ENCODE measurements around the gene CABCOCO1.
A peak's percentile ranks its signal among the peaks of the same experiment; 100 is the strongest.

The CABCOCO1 gene, protein sequence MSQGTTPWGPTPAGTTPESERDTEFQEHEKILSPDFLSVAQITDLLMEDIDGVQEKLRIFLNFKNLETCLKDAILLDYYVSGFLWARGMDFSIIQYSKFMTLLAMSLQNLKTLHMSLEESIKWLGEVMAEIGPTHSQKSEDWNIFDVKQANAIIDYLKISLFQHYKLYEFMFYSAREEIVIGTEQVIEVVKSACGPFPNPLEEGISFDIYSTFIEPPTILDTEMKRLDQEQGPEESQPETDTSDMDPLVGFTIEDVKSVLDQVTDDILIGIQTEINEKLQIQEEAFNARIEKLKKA

DNA sequence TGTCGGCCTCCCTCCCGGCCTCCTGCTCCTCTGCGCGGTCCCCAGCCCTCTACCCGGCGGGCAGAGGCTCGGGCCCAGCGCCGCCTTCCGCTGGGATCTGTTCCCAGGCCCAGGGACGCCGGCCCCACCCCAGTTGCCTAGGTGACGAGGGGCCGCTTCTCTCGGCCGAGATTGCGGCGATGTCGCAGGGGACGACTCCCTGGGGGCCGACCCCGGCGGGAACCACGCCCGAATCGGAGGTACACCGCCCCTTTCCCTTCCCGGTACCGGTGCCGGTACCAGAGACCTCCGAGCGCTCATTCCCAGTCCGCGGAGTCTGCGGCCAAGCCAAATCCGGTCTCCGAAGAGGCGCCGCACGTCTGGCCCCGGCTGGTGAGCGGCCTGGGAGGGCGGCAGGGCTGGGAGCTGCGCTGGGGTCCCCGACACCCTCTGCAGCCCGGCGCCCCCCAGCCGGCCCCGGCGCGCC is at the start of gene CABCOCO1:
Gene CABCOCO1 (plus strand): TSS at position 136 of the 466 bp plus-strand sequence. CDS start 44 bp downstream, at position 180.
- peak; percentile 29 for DNase-seq

DNA sequence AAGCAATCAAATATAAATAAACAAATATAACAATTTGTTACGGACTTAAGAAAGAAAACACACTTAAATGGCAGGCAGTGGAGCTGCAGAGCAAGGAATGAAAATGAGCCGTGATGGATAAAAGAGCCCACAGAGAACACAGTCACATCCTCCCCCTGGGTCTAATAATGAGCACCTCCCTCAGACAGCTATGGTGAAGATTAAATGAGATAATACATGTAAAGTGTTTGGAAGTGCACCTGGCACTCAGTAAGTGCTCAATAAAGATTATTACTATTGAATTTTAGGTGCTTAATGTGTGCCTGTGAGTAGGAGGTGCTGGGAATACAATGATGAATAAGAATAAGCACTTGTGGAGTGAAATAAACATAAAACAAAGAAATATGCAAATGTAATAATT is 49.1 kb upstream of the CABCOCO1 start:
- no peak for DNase-seq

DNA sequence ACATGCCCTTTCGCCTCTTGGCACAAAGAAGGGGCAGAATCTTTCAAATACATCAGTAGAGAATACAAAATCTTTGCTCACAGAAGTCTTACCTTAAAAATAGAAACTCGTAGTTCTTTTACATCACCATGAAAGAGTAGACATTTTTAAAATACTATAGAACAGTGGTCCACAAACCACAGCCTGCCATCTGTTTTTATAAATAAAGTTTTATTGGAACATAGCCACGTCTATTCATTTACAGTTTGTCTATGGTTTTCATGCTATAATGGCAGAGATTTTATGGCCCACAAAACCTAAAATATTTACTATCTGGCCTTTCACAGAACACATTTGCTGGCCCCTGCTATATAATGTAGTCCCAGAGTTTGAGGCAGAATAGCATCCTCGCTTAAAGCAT is 46.1 kb upstream of the CABCOCO1 start:
- DNase-seq = no peak

GRCh38 chr10:61617180-61617579 is 45.5 kb upstream of the CABCOCO1 start:
- DNase-seq = no peak

- no peak for DNase-seq
These were observed 45.1 kb upstream of the CABCOCO1 start for GRCh38 chr10:61617586-61617985.

GRCh38 chr10:61618388-61618961 is 44.3 kb upstream of the CABCOCO1 start:
- no peak for DNase-seq

- no peak for DNase-seq
These were observed 42.2 kb upstream of the CABCOCO1 start for GRCh38 chr10:61620506-61620905.

DNA sequence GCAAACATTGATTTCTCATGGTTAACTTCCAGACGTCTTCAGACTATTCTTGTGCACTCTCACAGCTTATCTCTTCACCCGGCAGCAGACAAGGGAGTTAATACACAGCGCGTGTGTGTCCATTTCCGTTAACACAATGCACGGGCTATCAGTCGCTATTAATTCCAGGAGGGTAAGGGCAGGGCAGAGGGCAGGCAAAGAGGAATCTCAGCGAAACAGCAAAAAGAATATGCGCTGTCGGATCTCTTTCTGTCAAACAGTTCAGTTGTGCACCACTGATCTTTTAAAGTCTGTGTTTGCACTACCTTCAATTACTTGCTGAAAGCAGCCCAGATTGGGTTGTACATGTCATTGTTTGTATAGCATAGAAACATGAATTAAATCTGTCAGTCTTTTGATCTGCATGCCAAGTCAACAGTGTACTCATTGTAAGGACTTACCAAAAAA is 41.1 kb upstream of the CABCOCO1 start:
- DNase-seq = peak; percentile 75

DNA sequence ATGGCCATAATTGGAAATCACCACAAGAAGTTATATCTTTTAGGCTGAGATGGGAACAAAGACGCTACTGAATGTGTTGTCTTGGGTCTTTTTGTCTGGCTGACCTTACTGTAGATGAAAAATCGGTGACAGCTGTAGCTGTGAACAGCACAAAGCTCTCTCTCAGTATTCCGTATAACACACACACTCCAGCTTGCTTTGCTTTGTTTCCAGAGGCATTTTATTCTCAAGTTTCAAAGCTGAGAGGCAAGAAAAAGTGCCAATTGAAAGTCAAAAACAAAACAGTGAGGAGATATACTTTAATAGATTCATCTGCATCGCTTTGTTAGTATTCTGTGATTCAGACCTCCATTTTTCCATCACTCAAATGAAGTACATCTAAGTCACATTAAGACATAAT is 39.6 kb upstream of the CABCOCO1 start:
- peak; percentile 6 for DNase-seq

- DNase-seq = no peak
These were observed 36.5 kb upstream of the CABCOCO1 start for GRCh38 chr10:61626209-61626608.

DNA sequence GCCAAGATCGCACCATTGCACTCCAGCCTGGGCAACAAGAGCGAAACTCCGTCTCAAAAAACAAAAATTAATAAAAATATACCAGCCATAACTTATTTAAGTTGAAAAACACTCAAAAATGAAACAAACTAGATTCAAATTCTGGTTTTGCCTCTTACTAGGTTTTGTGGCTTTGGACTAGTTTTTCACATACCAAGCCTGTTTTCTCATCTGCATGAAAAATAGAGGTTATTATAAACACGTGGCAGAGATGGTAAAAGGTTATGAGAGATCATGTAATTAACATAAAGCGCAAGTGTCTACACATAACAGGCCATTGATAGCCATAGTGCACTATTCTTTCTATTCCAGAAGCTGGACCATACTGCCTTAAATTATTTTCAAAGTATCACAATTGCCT is 35.5 kb upstream of the CABCOCO1 start:
- no peak for DNase-seq

- DNase-seq = no peak
These were observed 34.4 kb upstream of the CABCOCO1 start for GRCh38 chr10:61628151-61628874.

DNA sequence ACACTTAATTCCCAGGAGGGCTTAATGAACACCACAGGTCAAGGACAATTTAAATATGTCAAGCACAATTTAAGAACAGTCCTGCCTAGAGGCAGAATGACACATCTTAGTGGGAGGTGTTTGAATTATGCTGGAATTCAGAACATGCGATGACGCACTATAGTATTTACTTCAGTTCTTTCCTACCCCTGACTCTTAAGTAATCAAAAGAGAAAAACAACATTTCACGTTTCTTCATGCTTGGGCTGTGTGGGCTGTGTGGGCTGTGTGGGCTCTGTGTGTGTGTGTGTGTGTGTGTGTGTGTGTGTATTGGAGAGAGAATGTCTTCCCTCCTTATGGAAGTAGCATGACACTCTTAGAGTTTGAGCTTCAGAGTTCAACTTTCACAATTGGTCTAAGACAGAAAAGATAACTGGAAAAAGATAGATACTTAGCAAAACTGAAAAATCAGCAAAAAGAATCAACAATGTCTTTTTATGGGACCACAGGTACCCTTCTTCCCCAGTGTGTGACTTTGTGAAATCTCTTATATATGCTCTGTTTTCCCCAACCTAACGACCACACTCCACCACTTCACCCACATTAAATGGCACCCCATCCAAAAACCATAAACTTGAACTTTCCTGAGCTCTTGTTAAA is 33.7 kb upstream of the CABCOCO1 start:
- DNase-seq = no peak

DNA sequence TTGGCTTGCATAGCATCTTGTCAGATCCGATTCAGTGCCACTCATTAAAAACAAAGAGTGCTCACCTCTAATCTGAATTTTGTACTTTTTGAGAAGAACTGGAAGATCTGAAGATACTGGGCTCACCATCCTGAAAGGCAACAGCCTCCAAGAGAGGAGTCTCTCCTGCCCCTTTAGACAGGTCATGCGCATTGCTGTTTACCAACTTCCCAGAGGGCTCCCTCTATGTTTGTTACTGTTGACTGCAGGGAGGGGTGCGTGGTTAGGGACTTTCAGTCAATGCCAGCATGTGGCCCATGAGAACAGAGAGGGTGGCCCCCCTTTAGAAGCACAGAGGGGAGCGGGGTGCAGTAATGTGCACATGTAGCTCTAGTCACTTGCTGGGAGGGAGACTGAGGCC is 33.2 kb upstream of the CABCOCO1 start:
- DNase-seq = no peak

DNA sequence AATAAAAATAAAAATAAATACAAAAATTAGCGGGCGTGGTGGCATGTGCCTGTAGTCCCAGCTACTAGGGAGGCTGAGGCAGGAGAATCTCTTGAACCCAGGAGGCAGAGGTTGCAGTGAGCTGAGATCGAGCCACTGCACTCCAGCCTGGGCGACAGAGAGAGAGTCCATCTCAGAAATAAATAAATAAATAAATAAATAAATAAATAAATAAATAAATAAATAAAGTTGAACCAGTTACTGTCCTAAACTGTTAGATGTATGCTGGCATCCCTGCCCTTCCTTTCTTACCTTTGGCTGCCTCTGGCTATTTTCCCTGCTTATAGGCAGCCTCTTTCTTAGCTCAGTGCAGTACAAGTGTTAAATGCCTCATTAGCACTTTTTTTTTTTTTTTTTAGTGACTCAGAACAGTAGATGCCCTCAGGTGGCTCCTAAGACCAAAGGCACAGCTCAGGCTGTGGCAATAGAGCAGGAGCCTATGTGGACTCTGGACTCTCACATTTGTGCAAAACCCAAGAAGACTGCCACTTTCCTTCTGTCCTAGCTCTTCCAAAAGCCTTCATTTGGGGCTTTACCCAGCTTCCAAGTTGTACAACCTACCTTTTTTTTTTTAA is 30.6 kb upstream of the CABCOCO1 start:
- no peak for DNase-seq

- no peak for DNase-seq
These were observed 29.1 kb upstream of the CABCOCO1 start for GRCh38 chr10:61633665-61634064.

DNA sequence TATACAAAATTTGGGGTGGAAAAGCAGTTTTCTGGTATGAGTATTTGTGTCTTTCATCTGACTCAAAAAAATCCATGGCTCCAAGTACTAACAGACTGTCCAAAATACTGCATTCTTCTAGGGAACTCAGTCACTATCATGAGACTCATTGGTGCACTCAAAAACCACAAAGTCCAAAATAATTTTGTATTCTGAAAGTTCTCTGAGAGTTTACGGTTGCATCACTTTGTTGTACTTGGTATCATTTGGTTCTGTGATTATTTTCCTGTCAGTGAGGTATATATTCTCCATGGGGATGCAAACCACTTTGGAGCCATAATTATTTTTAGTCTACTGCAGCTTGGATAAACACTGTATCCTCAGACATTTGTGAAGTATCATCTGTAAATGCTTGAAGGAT is 28.0 kb upstream of the CABCOCO1 start:
- no peak for DNase-seq

GRCh38 chr10:61635471-61635870 is 27.3 kb upstream of the CABCOCO1 start:
- DNase-seq = no peak

GRCh38 chr10:61635932-61636331 is 26.8 kb upstream of the CABCOCO1 start:
- DNase-seq = no peak

DNA sequence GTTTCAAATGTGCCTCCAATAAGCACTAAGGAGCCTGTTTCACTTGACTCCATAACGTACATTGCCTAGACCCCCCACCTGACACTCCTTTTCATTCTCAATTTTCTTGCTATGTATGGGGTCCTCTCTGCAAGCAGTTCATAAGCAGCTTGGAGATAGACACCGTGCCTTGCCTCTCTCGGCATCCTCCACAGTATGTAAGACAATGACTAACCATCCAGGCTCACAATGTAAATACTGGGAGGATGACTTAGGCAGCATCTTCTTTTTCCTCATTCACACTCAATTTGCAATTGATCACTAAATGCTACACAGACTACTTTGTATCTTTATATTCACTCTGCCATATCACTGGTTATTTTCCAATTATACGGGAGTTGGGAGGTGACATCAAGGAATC is 22.8 kb upstream of the CABCOCO1 start:
- no peak for DNase-seq

- DNase-seq = no peak
These were observed 21.9 kb upstream of the CABCOCO1 start for GRCh38 chr10:61640856-61641255.

DNA sequence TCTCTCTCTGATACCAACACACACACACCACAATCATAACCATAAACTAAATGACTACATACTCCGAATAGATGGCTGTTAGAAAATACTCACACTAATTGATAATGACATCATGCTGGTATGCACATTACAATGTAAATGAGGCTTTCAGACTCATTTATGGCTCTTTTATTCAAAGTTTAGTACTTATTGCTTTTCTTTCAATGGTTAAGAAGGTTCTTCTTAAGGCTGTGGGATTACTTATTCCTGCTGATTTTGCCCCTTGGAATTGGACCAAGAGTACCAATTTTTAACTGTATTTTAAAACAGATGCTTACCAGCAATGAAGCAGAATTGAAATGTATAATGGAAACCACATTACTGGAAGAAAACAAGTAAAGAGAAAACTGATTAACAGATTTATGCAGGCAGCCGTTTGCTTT is 20.6 kb upstream of the CABCOCO1 start:
- no peak for DNase-seq

- DNase-seq = no peak
These were observed 20.1 kb upstream of the CABCOCO1 start for GRCh38 chr10:61642676-61643075.
